ENCODE measurements around the gene S100A7A.
"Not testable (repeated sequence)": the region's sequence is repeated elsewhere in the genome, so short reads cannot be mapped to it uniquely, and the experiment has no call there.

S100A7A gene

DNA sequence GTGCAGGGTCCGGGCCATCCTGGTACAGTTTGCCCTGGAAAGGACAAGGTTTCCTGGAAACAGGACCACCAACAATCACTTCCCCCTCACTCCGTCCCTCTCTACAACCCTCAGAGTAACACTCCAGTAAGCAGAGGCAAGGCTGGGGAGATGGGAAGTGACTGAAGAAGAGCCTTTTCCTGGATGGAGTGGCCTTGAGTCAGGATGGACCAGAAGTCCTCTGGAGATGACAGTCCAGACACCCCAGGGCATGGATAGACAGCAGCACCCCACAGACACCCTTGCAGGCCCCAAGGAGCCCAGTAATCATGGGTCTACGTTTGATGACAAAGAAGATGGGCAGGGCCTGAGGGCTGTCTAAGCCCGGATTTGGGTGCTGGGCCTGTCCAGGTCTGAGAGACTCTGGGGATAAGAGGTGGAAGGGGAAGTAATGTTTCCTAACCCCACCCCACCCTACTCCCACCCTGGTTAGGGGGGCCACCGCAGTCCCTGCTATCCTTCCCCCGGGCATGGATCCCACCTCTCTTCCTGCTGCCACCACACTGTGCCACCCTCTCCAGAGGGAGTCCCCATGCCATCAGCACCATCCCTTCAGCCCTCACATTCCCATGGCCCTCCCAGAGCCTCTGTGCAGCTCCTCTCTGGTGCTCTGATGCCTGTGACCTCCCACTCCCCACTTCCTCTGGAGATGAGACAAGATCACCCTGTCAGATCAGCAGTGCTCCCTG is 18.2 kb upstream of the S100A7A start:
- Histone ChIP-seq H3K4me1 (ENCODE audit: control insufficient read depth, insufficient read depth, low read length) (no peaks in the 10 kb centered on the region), H3K27ac (ENCODE audit: low read depth, low read length) (no peak overlapping the region)

DNA sequence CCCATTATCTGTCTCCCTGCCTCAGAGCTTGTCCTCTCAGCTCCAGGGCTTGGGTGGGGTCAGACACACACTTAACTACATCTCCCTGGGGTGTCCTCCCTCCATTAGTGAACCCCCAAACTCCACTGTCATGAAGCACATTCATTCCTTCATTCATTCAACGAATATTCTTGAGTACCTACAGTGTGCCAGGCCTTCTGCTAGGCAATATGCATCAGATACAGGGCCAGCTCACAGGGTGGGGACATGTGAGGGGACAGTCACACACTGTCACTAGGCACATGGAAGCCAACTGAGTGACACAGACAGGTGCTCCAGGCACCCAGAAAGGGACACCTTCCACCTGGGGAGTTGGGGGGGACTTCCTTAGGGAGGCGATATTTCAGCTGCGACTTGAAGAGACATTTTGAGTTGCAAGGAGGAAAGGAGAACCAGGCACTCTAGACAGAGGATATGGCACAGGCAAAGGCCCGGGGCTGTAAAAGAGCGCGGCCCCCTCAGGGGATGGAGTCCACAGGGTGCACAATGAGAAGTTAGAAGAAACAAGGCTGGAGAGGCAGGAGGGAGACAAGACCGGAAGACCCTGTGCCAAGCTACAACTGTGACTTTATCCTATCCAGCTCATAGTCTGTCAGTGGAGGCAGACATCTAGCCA is 16.8 kb upstream of the S100A7A start:
- no peak overlapping the region for H3K4me3 ChIP-seq (ENCODE audit: low read length)
- no peak overlapping the region for H3K27ac ChIP-seq (ENCODE audit: low read depth, low read length)
- no peaks in the 10 kb centered on the region for H3K4me1 ChIP-seq (ENCODE audit: control insufficient read depth, insufficient read depth, low read length)
- no peaks in the 10 kb centered on the region for H3K27me3 ChIP-seq (ENCODE audit: control insufficient read depth, insufficient read depth, low read length)
- H3K36me3 ChIP-seq (ENCODE audit: control insufficient read depth, insufficient read depth, low read length) = no peaks in the 10 kb centered on the region
- no peak overlapping the region for H3K9ac ChIP-seq (ENCODE audit: low read length)

More for the DNA sequence above, 18.2 kb upstream of the S100A7A start:
- Histone ChIP-seq H3K27me3 (ENCODE audit: control insufficient read depth, insufficient read depth, low read length) (no peaks in the 10 kb centered on the region), H3K36me3 (ENCODE audit: control insufficient read depth, insufficient read depth, low read length) (no peaks in the 10 kb centered on the region), H3K9ac (ENCODE audit: low read length) (no peak overlapping the region), H3K4me3 (ENCODE audit: low read length) (no peak overlapping the region)

DNA sequence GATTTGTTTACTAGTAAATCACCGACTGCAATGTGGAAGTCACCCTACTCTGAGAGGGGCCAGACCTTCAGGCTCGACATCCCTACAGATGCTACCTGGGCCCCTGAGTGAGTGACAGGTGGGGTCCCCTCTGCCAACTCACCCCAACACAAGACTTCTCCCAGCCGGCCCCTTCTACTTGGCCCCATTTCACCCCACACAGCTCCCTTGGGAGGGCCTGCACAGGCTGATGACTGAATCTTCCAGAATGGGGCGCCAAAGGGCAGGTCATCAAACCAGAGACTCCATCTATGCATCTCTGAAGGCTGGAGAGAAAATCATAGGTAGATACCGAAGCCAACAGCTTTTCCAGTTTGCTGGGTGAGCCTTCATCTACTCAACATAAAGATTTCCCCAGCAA is 16.1 kb upstream of the S100A7A start:
- Histone ChIP-seq H3K36me3 (ENCODE audit: control insufficient read depth, insufficient read depth, low read length) (no peaks in the 10 kb centered on the region), H3K4me3 (ENCODE audit: low read length) (no peak overlapping the region), H3K9ac (ENCODE audit: low read length) (no peak overlapping the region), H3K27me3 (ENCODE audit: control insufficient read depth, insufficient read depth, low read length) (no peaks in the 10 kb centered on the region), H3K27ac (ENCODE audit: low read depth, low read length) (no peak overlapping the region), H3K4me1 (ENCODE audit: control insufficient read depth, insufficient read depth, low read length) (no peaks in the 10 kb centered on the region)

DNA sequence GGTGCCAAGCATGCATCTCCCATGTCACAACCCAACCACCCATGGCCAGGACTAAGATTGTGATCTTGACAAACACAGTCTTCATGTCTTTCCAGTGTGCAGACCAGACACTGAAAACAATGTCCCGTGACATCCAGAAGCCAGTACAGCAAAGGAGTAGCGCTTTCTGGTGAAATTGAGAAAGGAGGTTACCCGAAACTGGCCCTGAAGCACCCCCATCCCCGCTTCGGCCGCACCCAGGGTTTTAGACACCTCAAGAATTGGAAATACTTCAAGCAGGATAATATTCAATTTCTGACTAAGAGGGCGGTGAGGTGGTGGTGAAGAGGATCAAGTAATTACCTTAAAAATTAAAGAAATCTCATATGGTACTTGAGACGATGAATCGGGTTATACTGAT is 14.9 kb upstream of the S100A7A start:
- no peaks in the 10 kb centered on the region for H3K4me1 ChIP-seq (ENCODE audit: control insufficient read depth, insufficient read depth, low read length)
- H3K27me3 ChIP-seq (ENCODE audit: control insufficient read depth, insufficient read depth, low read length) = no peaks in the 10 kb centered on the region
- H3K36me3 ChIP-seq (ENCODE audit: control insufficient read depth, insufficient read depth, low read length) = no peaks in the 10 kb centered on the region
- no peak overlapping the region for H3K27ac ChIP-seq (ENCODE audit: low read depth, low read length)
- H3K9ac ChIP-seq (ENCODE audit: low read length) = no peak overlapping the region
- H3K4me3 ChIP-seq (ENCODE audit: low read length) = no peak overlapping the region

DNA sequence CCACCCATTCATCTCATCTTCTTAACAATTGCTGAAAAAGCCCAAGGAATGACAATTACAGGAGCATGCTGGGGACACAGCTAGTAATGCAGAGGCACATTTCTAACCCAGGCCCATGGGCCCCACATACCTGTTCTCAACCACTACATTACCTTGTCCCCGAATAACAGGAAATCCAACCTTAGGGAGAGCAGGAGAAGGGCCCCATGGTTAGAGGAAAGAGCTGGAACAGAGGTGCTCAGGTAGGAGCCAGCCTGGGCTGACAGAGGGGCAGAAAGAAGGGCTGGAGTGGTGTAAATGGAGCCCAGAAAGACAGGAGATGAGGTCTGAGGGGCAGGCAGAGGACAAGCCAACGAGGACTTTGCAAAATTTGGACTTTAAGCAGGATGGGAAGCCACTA is 14.1 kb upstream of the S100A7A start:
- Histone ChIP-seq H3K27ac (ENCODE audit: low read depth, low read length) (no peak overlapping the region), H3K4me3 (ENCODE audit: low read length) (no peak overlapping the region), H3K9ac (ENCODE audit: low read length) (no peak overlapping the region), H3K36me3 (ENCODE audit: control insufficient read depth, insufficient read depth, low read length) (no peaks in the 10 kb centered on the region), H3K4me1 (ENCODE audit: control insufficient read depth, insufficient read depth, low read length) (no peaks in the 10 kb centered on the region), H3K27me3 (ENCODE audit: control insufficient read depth, insufficient read depth, low read length) (no peaks in the 10 kb centered on the region)

DNA sequence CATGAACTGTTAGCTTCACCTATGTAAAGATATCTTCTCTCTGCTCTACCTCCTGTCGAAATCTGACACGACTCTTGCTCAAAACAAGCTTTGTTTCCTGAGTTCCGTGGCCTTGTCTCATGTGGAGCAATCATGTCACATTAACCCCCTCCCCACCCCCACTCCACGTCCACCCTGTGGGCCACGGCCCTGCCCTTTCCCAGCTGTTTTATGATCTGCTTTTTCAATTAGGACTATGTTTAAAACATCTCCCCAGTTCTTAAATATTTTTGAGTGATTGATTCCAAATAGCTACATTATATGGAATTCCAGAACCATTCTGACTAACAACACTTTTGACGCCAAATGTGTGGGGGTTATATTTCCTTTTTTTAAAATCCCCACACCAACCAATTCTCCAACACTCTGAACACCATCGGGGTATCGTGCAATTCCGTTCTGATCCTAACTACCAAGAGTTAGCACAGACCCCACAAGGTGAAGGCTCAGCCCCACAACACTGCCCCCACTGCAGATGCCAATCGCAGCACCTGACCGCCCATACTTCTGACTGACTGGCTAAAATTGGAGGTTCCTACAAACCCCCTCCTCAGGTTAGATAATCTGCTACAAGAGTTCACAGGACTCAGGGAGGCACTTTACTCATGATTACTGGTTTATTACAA is 12.8 kb upstream of the S100A7A start:
- H3K9ac ChIP-seq (ENCODE audit: low read length) = no peak overlapping the region
- no peak overlapping the region for H3K4me3 ChIP-seq (ENCODE audit: low read length)
- no peaks in the 10 kb centered on the region for H3K36me3 ChIP-seq (ENCODE audit: control insufficient read depth, insufficient read depth, low read length)
- H3K27ac ChIP-seq (ENCODE audit: low read depth, low read length) = no peak overlapping the region
- no peaks in the 10 kb centered on the region for H3K27me3 ChIP-seq (ENCODE audit: control insufficient read depth, insufficient read depth, low read length)
- no peaks in the 10 kb centered on the region for H3K4me1 ChIP-seq (ENCODE audit: control insufficient read depth, insufficient read depth, low read length)

DNA sequence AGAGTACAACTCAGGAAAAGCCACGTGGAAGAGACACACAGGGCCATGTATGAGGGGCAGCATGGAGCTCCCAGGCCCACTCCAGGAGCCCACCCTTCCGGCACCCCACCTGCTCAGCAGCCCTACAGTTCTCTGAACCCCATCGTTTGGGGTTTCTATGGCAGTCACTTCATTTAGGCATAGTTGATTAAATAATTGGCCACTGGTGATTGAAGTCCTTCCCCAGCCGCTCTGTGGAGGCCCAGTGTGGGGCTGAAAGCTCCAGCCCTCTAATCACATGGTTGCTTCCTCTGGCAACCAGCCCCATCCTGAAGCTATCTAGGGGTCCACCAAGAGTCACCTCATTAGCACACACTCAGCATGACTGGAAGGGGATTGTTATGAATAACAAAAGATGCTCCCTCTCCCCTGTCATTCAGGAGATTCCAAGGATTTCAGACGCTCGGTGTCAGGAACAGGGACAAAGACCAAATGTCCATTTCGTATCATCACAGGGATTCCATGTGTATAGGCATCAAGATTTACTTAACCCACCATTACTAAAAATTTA is 12.2 kb upstream of the S100A7A start:
- H3K4me1 ChIP-seq (ENCODE audit: control insufficient read depth, insufficient read depth, low read length) = no peaks in the 10 kb centered on the region
- H3K36me3 ChIP-seq (ENCODE audit: control insufficient read depth, insufficient read depth, low read length) = no peaks in the 10 kb centered on the region
- no peak overlapping the region for H3K4me3 ChIP-seq (ENCODE audit: low read length)
- no peak overlapping the region for H3K27ac ChIP-seq (ENCODE audit: low read depth, low read length)
- H3K9ac ChIP-seq (ENCODE audit: low read length) = no peak overlapping the region
- no peaks in the 10 kb centered on the region for H3K27me3 ChIP-seq (ENCODE audit: control insufficient read depth, insufficient read depth, low read length)

DNA sequence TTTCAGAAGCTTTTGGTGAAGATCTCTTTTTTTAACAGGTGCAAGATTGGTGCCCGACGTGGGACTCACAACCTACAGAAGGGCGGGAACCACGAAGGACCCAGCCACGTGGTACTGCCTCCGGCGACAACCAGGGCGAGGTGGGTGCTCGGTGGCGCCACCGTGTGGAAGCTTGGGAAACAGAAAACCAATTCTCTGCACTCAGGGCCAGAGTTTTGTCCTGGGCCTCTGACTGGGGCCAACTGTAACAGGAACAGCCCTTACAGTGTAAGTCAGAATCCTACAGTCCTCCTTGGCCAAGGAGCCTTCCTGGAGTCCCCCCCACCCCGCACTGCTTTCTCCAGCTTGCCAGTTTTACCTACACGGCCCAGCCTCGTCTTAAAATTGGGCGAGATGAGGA is 11.6 kb upstream of the S100A7A start:
- no peak overlapping the region for H3K9ac ChIP-seq (ENCODE audit: low read length)
- no peak overlapping the region for H3K4me3 ChIP-seq (ENCODE audit: low read length)
- H3K36me3 ChIP-seq (ENCODE audit: control insufficient read depth, insufficient read depth, low read length) = no peaks in the 10 kb centered on the region
- no peaks in the 10 kb centered on the region for H3K4me1 ChIP-seq (ENCODE audit: control insufficient read depth, insufficient read depth, low read length)
- no peak overlapping the region for H3K27ac ChIP-seq (ENCODE audit: low read depth, low read length)
- H3K27me3 ChIP-seq (ENCODE audit: control insufficient read depth, insufficient read depth, low read length) = no peaks in the 10 kb centered on the region

DNA sequence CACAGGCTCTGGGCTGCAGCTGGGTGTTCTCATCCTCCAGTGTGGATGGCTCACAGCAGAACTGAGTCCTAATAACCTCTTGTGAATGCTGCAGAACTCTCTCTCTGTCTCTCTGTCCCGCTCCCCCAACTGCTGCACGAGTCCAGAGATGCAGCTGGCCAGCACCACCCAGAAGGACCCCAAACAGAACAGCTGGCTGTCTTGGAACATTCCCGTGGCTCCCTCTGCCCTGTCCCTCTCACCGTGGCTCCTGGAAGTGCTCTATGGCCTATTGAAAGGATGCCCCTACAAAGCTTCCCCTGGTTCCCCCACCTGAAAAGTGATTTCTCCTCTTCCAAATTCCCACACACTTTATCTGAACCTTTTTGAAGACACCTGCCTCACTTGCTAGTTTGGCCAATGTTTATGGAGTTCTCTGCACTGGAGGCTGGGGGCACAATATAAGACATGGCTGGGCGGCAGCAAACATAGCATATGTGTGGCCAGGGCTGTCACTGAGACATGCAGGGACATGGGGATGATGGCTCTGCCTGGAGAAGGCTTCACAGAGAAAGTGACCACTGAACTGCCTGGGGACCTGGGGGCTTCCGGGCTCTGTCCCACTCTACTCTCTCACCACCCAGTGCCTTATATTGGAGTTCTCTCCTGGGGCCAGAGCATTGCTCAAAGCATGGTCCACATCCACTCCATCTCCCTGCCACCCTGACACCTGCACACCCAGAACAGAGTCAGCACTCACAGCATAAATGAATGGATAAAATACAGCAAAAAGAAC is 10.3 kb upstream of the S100A7A start:
- not testable (repeated sequence) for H3K27ac ChIP-seq (ENCODE audit: low read depth, low read length); H3K4me1 ChIP-seq (ENCODE audit: control insufficient read depth, insufficient read depth, low read length); H3K27me3 ChIP-seq (ENCODE audit: control insufficient read depth, insufficient read depth, low read length); H3K9ac ChIP-seq (ENCODE audit: low read length); H3K36me3 ChIP-seq (ENCODE audit: control insufficient read depth, insufficient read depth, low read length); H3K4me3 ChIP-seq (ENCODE audit: low read length)

DNA sequence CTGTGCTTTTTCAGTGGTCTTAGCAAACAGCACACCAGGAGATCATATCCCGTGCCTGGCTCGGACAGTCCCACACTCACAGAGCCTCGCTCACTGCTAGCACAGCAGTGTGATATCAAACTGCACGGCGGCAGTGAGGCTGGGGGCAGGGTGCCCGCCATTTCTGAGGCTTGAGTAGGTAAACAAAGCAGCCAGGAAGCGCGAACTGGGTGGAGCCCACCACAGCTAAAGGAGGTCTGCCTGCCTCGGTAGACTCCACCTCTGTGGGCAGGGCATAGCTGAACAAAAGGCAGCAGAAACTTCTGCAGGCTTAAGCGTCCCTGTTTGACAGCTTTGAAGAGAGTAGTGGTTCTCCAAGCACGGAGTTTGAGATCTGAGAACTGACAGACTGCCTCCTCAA is 9.0 kb upstream of the S100A7A start:
- H3K4me1 ChIP-seq (ENCODE audit: control insufficient read depth, insufficient read depth, low read length); H3K36me3 ChIP-seq (ENCODE audit: control insufficient read depth, insufficient read depth, low read length); H3K27me3 ChIP-seq (ENCODE audit: control insufficient read depth, insufficient read depth, low read length); H3K27ac ChIP-seq (ENCODE audit: low read depth, low read length); H3K4me3 ChIP-seq (ENCODE audit: low read length); H3K9ac ChIP-seq (ENCODE audit: low read length): not testable (repeated sequence)

DNA sequence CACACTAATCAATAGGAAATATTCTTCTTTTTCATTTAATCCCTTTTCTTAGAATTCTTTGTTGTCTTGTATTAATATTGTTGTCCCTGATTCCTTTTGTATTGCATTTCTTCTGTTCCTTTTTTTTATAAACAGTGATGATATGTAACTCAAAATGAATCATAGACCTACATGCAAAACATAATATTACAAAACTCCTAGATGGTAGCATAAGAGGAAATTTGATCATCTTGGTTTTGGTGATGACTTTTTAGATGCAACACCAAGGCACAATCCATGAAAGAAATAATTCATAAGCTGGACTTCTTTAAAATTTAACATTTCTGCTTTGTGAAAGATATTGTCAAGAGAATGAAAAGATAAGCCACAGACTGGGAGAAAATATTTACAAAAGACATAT is 2.4 kb upstream of the S100A7A start:
- not testable (repeated sequence) for H3K27ac ChIP-seq (ENCODE audit: low read depth, low read length); H3K27me3 ChIP-seq (ENCODE audit: control insufficient read depth, insufficient read depth, low read length); H3K4me1 ChIP-seq (ENCODE audit: control insufficient read depth, insufficient read depth, low read length); H3K36me3 ChIP-seq (ENCODE audit: control insufficient read depth, insufficient read depth, low read length); H3K4me3 ChIP-seq (ENCODE audit: low read length); H3K9ac ChIP-seq (ENCODE audit: low read length)
